Uterus (tissue), 2 donors: ENCODE data around the gene OSBPL9.

Experiments used
- POLR2A ChIP-seq, 2 donors: fragments of 450-650 bp; IDR thresholded peaks; one replicate each; pipeline ENCODE4 v1.6.1; 2016; ENCODE audit warnings: antibody characterized with exemption in 2 of 2, mild to moderate bottlenecking in 1 of 2, moderate library complexity in 1 of 2
- TF ChIP-seq, protein P1 (sequence below), 4 experiments: fragments of 200-600 bp in 2 of 4; fragments of 450-650 bp in 2 of 4; sonication (generic) in 2 of 4; IDR thresholded peaks; one replicate each; pipeline ENCODE4 v1.5.1; 2016 to 2019; ENCODE audit warnings: antibody characterized with exemption in 4 of 4, mild to moderate bottlenecking in 2 of 4, moderate library complexity in 1 of 4

DNA sequence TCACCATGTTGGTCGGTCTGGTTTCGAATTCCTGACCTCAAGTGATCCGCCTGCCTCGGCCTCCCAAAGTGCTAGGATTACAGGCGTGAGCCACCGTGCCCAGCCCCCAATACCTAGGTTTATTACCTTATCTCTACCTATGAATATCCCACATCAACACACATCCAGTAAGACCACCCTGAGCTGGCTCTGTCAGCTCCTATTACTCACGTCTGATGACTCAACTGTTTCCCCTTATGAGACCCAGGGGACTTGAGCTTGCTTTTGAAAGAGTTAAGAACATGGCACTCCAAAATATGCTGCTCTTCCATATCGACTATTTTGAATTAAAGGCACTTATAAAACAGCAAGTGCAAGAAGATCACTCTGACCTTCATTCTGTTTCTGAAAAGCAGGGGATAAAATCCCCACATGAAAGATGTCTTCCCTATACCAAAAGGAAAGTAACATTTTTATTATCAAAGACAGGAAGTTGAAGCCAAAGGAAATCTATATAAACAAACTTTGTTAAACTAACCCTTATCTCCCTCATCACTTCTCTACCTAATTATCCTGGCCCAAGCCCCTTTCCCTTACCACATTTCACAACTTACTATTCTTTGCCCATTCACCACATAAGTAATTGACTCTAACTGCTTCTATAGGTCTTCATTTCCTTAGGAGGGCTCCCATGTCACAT, 41.3 kb upstream of the OSBPL9 start:
- TF ChIP-seq, protein P1, sequence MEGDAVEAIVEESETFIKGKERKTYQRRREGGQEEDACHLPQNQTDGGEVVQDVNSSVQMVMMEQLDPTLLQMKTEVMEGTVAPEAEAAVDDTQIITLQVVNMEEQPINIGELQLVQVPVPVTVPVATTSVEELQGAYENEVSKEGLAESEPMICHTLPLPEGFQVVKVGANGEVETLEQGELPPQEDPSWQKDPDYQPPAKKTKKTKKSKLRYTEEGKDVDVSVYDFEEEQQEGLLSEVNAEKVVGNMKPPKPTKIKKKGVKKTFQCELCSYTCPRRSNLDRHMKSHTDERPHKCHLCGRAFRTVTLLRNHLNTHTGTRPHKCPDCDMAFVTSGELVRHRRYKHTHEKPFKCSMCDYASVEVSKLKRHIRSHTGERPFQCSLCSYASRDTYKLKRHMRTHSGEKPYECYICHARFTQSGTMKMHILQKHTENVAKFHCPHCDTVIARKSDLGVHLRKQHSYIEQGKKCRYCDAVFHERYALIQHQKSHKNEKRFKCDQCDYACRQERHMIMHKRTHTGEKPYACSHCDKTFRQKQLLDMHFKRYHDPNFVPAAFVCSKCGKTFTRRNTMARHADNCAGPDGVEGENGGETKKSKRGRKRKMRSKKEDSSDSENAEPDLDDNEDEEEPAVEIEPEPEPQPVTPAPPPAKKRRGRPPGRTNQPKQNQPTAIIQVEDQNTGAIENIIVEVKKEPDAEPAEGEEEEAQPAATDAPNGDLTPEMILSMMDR (IDR thresholded peaks at IDR 0.05), result no peak
- TF ChIP-seq POLR2A (IDR thresholded peaks at IDR 0.05), result no peak
